Lung (tissue), 12 donors: Measurements from ENCODE around the gene SPATA20. TPM values are rescaled to one million over a fixed set of nuclear protein-coding genes. Genes with fewer than 3 reads are reported as not detected.

Experiments
- ATAC-seq: fragments of 200-7000 bp; cut with Tn5 transposase; one replicate; pipeline ENCODE4 v1.9.1; 2020; ENCODE audit warnings: moderate number of reproducible peaks; ENCODE audit not compliant: insufficient read depth, low FRiP score
- DNase-seq, 3 donors: peaks; one replicate each; pipeline ENCODE4 v3.0.0-alpha.2; 2013 to 2017
- H3K27ac ChIP-seq, 2 donors: one replicate each; pipeline ENCODE4 v1.5.1; 2013; ENCODE audit warnings: mild to moderate bottlenecking in 2 of 2, moderate library complexity in 2 of 2, control low read depth in 1 of 2, inconsistent platforms in 1 of 2, low read depth in 1 of 2, low read length in 1 of 2
- H3K27me3 ChIP-seq, 3 donors: one replicate each; pipeline ENCODE4 v1.5.1; 2013; ENCODE audit warnings: low read length in 2 of 3; ENCODE audit not compliant: control insufficient read depth in 3 of 3, insufficient read depth in 3 of 3
- H3K36me3 ChIP-seq, 4 donors: one replicate each; pipeline ENCODE4 v1.5.1; 2013; ENCODE audit warnings: low read length in 4 of 4, mild to moderate bottlenecking in 1 of 4, moderate library complexity in 1 of 4; ENCODE audit not compliant: control insufficient read depth in 4 of 4, insufficient read depth in 4 of 4
- H3K4me1 ChIP-seq, 5 donors: one replicate each; pipeline ENCODE4 v1.5.1; 2013; ENCODE audit warnings: low read length in 5 of 5, mild to moderate bottlenecking in 2 of 5, moderate library complexity in 1 of 5; ENCODE audit not compliant: control insufficient read depth in 5 of 5, insufficient read depth in 5 of 5
- H3K4me3 ChIP-seq: one replicate; pipeline ENCODE4 v1.5.1; 2013; ENCODE audit warnings: mild to moderate bottlenecking, control low read depth, moderate library complexity
- H3K9ac ChIP-seq, 2 donors: one replicate each; pipeline ENCODE4 v1.5.1; 2013; ENCODE audit warnings: low read length in 2 of 2, control low read depth in 1 of 2; ENCODE audit not compliant: insufficient read depth in 1 of 2
- H3K9me3 ChIP-seq, 4 donors: one replicate each; pipeline ENCODE4 v1.5.1; 2013; ENCODE audit warnings: low read length in 3 of 4, mild to moderate bottlenecking in 1 of 4, moderate library complexity in 1 of 4; ENCODE audit not compliant: control insufficient read depth in 4 of 4, insufficient read depth in 3 of 4
- WGBS, 2 donors: extraction: QIAGEN DNeasy Blood & Tissue Kit; methylation state at CpG; one replicate each; pipeline ENCODE4 v1.1.7; 2013; 5-methylcytosine and 5-hydroxymethylcytosine counted together
- polyA plus RNA-seq, 2 donors: library from polyadenylated mRNA; stranded (reverse); fragments of 200-250 nt; gene quantifications; one replicate each; pipeline ENCODE4 v1.2.1, GENCODE V29; 2013
- total RNA-seq, 2 donors: library from RNA; depleted of rRNA in 1 of 2; stranded (reverse); fragments of >200 nt in 1 of 2; gene quantifications; one replicate each; pipeline ENCODE4 v1.2.1, GENCODE V29; 2014 to 2021
- TF ChIP-seq, protein P1 (sequence below): IDR thresholded peaks from 2 replicates; pipeline ENCODE4 v1.5.1; 2012; ENCODE audit warnings: mild to moderate bottlenecking; ENCODE audit errors: control extremely low read depth, extremely low read depth
- donor health status: control.
- donor health status: control.
- donor health status: Bipolar disorder and iron deficiency.
- donor health status: healthy.
- donor health status: DM: yes; HTN: yes; CAD: no.

Gene SPATA20
- total and polyA plus RNA-seq, 4 donors: 10.5 to 37.8 (median 29.0) TPM

DNA sequence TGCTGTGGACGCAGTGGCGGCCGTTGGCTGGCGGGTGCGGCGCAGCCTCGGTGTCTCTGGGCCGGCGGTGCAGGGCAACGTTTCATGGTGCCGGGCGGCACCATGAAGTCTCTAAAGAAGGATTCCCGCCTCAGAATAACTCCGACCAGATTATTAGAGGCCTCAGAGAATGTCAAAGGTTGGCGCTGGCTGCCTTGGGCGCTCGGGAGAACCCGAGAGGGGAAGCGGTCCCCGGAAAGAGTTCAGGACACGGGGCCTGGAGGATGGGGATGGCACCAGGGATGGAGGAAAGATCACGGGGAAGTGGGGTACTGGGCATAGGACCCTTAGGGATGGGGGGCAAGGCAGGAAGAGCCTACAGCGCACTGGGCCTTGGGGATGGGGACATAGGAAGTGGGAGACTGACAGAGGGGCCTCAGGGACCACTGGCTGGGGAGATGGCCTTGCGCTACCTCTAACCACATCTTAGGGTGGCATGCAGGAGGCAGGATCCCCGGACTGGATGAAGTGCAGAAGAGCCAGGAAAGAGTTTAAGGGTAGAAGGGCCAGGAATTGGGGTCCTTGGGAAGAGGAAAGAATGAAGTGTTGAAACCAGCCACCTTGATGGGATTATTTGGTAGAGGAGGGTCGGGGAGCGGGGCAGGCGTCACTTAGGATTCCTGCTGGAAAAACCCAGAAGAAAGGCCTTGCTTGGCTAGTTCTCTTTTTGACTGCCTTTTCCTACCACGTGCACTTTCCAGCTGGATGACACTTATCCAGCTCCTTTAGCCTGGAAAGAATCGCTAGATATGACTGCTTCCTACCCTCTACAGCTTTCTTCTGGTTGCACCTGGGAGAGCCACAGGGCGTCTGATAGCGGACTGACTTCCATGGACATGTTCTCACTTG lies 38.2 kb upstream of the SPATA20 start:
- Histone ChIP-seq H3K9ac (peak overlapping the region; percentile 39 to 61), H3K36me3 (no peaks in the 10 kb centered on the region), H3K27me3 (no peaks in the 10 kb centered on the region), H3K9me3 (no peaks in the 10 kb centered on the region), H3K4me3 (peak overlapping the region; percentile 46), H3K4me1 (peaks cover 0 to 13% (median 4%) of the 10 kb centered on the region in 5 donors), H3K27ac (peak overlapping the region; percentile 23 to 36)
- DNase-seq (peak in 2 of 3 donors; percentile 42 to 49), ATAC-seq (no peak)
- TF ChIP-seq, protein P1, sequence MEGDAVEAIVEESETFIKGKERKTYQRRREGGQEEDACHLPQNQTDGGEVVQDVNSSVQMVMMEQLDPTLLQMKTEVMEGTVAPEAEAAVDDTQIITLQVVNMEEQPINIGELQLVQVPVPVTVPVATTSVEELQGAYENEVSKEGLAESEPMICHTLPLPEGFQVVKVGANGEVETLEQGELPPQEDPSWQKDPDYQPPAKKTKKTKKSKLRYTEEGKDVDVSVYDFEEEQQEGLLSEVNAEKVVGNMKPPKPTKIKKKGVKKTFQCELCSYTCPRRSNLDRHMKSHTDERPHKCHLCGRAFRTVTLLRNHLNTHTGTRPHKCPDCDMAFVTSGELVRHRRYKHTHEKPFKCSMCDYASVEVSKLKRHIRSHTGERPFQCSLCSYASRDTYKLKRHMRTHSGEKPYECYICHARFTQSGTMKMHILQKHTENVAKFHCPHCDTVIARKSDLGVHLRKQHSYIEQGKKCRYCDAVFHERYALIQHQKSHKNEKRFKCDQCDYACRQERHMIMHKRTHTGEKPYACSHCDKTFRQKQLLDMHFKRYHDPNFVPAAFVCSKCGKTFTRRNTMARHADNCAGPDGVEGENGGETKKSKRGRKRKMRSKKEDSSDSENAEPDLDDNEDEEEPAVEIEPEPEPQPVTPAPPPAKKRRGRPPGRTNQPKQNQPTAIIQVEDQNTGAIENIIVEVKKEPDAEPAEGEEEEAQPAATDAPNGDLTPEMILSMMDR: no peak
- WGBS, 2 donors: 33 to 38% methylated on average over 32 of the region's 32 CpGs

DNA sequence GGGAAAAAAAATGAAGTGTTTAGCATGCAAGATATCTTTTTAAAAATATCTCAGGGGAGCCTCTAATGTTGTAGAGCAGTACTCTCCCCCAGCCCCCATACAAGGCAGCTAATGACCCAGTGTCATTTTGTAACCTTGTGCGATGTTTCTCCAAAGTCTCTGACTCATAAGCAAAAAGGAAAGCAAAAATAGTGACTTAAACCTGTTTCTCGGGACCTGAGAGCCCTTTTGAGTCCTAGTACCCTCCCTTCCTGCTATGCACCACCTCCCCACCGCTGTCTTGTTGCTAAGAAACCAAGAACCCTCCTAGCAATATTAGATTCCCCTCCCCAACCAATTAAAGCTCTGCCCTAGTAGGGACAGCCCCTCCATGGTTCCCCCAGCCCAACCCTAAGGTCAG lies 35.9 kb upstream of the SPATA20 start:
- Histone ChIP-seq H3K27me3 (no peaks in the 10 kb centered on the region), H3K9ac (no peak overlapping the region), H3K36me3 (no peaks in the 10 kb centered on the region), H3K4me1 (peaks cover 3 to 13% (median 5%) of the 10 kb centered on the region in 5 donors), H3K27ac (no peak overlapping the region), H3K9me3 (no peaks in the 10 kb centered on the region), H3K4me3 (no peak overlapping the region)
- DNase-seq (peak in 1 of 3 donors; percentile 48), ATAC-seq (no peak)
- TF ChIP-seq, protein P1: no peak
- WGBS, 2 donors: 39 to 55% methylated on average over 3 of the region's 3 CpGs

DNA sequence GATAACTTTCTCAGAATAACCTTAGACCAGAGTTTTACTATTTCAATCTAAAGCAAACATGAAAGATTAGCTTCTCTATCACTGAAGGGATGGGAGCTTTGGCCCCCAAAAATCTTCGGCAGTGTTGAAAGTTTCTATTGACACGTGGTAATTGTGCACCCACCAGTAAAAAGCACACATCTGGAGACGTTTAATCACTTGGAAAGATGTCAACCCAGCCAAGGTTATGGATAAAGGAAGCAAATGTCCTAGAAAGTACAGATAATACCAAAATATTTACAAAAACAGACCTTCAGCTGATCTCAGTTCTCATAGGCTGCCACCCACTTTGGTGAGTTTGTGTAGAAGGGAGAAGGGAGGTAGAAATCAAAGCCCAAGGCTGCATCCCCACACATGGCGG lies 33.5 kb upstream of the SPATA20 start:
- WGBS, 2 donors: 80 to 89% methylated on average over 4 of the region's 4 CpGs
- peaks cover 0 to 14% (median 5%) of the 10 kb centered on the region in 5 donors for H3K4me1 ChIP-seq
- H3K9me3 ChIP-seq: no peaks in the 10 kb centered on the region
- H3K9ac ChIP-seq: no peak overlapping the region
- ATAC-seq (no peak), DNase-seq (no peak)
- TF ChIP-seq, protein P1: no peak
- H3K36me3 ChIP-seq: no peaks in the 10 kb centered on the region
- H3K4me3 ChIP-seq: no peak overlapping the region
- H3K27ac ChIP-seq: no peak overlapping the region
- no peaks in the 10 kb centered on the region for H3K27me3 ChIP-seq
